NCI-H1436 (cell line): ENCODE measurements around the gene PLCB1.

ENCODE experiments used
- DNase-seq: peaks from one replicate; lab custom pipeline; 2025; lab: John Stamatoyannopoulos, UW

The PLCB1 gene

GRCh38 chr20:8129211-8129976 is 2.7 kb upstream of the PLCB1 start:
- DNase-seq = no peak

GRCh38 chr20:8130840-8131526 is 1.1 kb upstream of the PLCB1 start:
- DNase-seq = no peak

GRCh38 chr20:8132484-8133309 is 631 bp downstream of the PLCB1 start:
- no peak for DNase-seq

GRCh38 chr20:8133310-8133768 is 1.3 kb downstream of the PLCB1 start:
- DNase-seq = no peak

GRCh38 chr20:8133851-8134451 is 1.9 kb downstream of the PLCB1 start:
- no peak for DNase-seq

- DNase-seq = no peak
Observed at GRCh38 chr20:8139899-8140298, 7.8 kb downstream of the PLCB1 start.

GRCh38 chr20:8143474-8143873 is 11.4 kb downstream of the PLCB1 start:
- no peak for DNase-seq

GRCh38 chr20:8144282-8145245 is 12.5 kb downstream of the PLCB1 start:
- DNase-seq = no peak

GRCh38 chr20:8145246-8146168 is 13.4 kb downstream of the PLCB1 start:
- DNase-seq = no peak

- no peak for DNase-seq
Observed at GRCh38 chr20:8147476-8147875, 15.4 kb downstream of the PLCB1 start.

- no peak for DNase-seq
Observed at GRCh38 chr20:8148501-8148900, 16.4 kb downstream of the PLCB1 start.

GRCh38 chr20:8150591-8150990 is 18.5 kb downstream of the PLCB1 start:
- DNase-seq = no peak

GRCh38 chr20:8151372-8151771 is 19.3 kb downstream of the PLCB1 start:
- DNase-seq = no peak

GRCh38 chr20:8152183-8152582 is 20.1 kb downstream of the PLCB1 start:
- no peak for DNase-seq

- no peak for DNase-seq
Observed at GRCh38 chr20:8152847-8153246, 20.8 kb downstream of the PLCB1 start.

- no peak for DNase-seq
Observed at GRCh38 chr20:8153281-8153908, 21.3 kb downstream of the PLCB1 start.

GRCh38 chr20:8154638-8155037 is 22.6 kb downstream of the PLCB1 start:
- no peak for DNase-seq

GRCh38 chr20:8155229-8155628 is 23.2 kb downstream of the PLCB1 start:
- no peak for DNase-seq

- no peak for DNase-seq
Observed at GRCh38 chr20:8155812-8156211, 23.7 kb downstream of the PLCB1 start.
